WTC11 (cell line): ENCODE results near the gene TMPRSS11B. TPM values are rescaled to one million over a fixed set of nuclear protein-coding genes. Genes with fewer than 3 reads are reported as not detected.
A peak's percentile ranks its signal among the peaks of the same experiment; 100 is the strongest.

Source experiments
- ATAC-seq: fragments of 200-7000 bp; cut with Tn5 transposase; 2 replicates; pipeline ENCODE4 v1.10.0; 2021; ENCODE audit warnings: mild to moderate bottlenecking, moderate library complexity
- CTCF ChIA-PET: fragments of 300-600 bp; sonication (Branson Sonifier 250); formaldehyde crosslinking; loops from one replicate; lab custom pipeline; 2021; ENCODE audit warnings: antibody characterized with exemption; lab: Charles Lee
- POLR2A ChIA-PET: fragments of 350-600 bp; sonication (Branson Sonifier 250); formaldehyde crosslinking; loops from one replicate; lab custom pipeline; 2021; ENCODE audit warnings: antibody characterized with exemption; lab: Charles Lee
- DNase-seq: peaks from one replicate; pipeline ENCODE4 v3.0.0; 2021; ENCODE audit warnings: low spot score
- H3K27ac Mint-ChIP-seq: 2 replicates; pipeline ENCODE4 v1.8.0; 2021; ENCODE audit warnings: mixed read lengths
- H3K27me3 Mint-ChIP-seq: 2 replicates; pipeline ENCODE4 v1.8.0; 2021; ENCODE audit warnings: low read depth, mild to moderate bottlenecking, moderate library complexity, mixed read lengths
- H3K36me3 Mint-ChIP-seq: 2 replicates; pipeline ENCODE4 v1.8.0; 2021; ENCODE audit warnings: mixed read lengths
- H3K4me1 Mint-ChIP-seq: 2 replicates; pipeline ENCODE4 v1.8.0; 2022; ENCODE audit warnings: mixed read lengths
- H3K4me3 Mint-ChIP-seq: 2 replicates; pipeline ENCODE4 v1.8.0; 2021; ENCODE audit warnings: mild to moderate bottlenecking, moderate library complexity, mixed read lengths
- H3K9me3 Mint-ChIP-seq: 2 replicates; pipeline ENCODE4 v1.8.0; 2021; ENCODE audit warnings: mixed read lengths
- CBFB ChIP-seq: sonication (generic); formaldehyde crosslinking; IDR thresholded peaks from 2 replicates; pipeline ENCODE4 v1.8.1; 2022; ENCODE audit warnings: mild to moderate bottlenecking, low read depth, missing genetic modification reagents
- CREM ChIP-seq: sonication (generic); formaldehyde crosslinking; IDR thresholded peaks from 2 replicates; pipeline ENCODE4 v1.8.1; 2022; ENCODE audit warnings: mild to moderate bottlenecking, missing genetic modification reagents, moderate library complexity
- ELF4 ChIP-seq: sonication (generic); formaldehyde crosslinking; IDR thresholded peaks from 2 replicates; pipeline ENCODE4 v1.8.1; 2022; ENCODE audit warnings: low read depth, mild to moderate bottlenecking, moderate library complexity, missing genetic modification reagents
- HMGXB4 ChIP-seq: sonication (generic); formaldehyde crosslinking; IDR thresholded peaks from 2 replicates; pipeline ENCODE4 v1.8.1; 2023; ENCODE audit warnings: mild to moderate bottlenecking, moderate library complexity, missing genetic modification reagents
- JAZF1 ChIP-seq: fragments of 250-450 bp; sonication (Bioruptor Pico); IDR thresholded peaks from 2 replicates; pipeline ENCODE4 v1.9.0; 2021; ENCODE audit warnings: moderate library complexity, mild to moderate bottlenecking, inconsistent platforms
- KAT7 ChIP-seq: sonication (generic); formaldehyde crosslinking; IDR thresholded peaks from 2 replicates; pipeline ENCODE4 v1.8.1; 2023; ENCODE audit warnings: missing genetic modification reagents, mild to moderate bottlenecking, borderline replicate concordance
- MAX ChIP-seq: sonication (generic); formaldehyde crosslinking; IDR thresholded peaks from 2 replicates; pipeline ENCODE4 v1.8.0; 2022; ENCODE audit warnings: mild to moderate bottlenecking, missing genetic modification reagents
- PRDM15 ChIP-seq: sonication (generic); formaldehyde crosslinking; IDR thresholded peaks from 2 replicates; pipeline ENCODE4 v1.8.0; 2022; ENCODE audit warnings: missing genetic modification reagents
- TCF7 ChIP-seq: sonication (generic); formaldehyde crosslinking; IDR thresholded peaks from 2 replicates; pipeline ENCODE4 v1.8.0; 2022; ENCODE audit warnings: mild to moderate bottlenecking, low read depth, missing genetic modification reagents, moderate library complexity
- USF2 ChIP-seq: sonication (generic); formaldehyde crosslinking; IDR thresholded peaks from 2 replicates; pipeline ENCODE4 v1.8.1; 2023; ENCODE audit warnings: mild to moderate bottlenecking, missing genetic modification reagents, moderate library complexity
- ZNF396 ChIP-seq: fragments of 250-450 bp; sonication (Bioruptor Pico); IDR thresholded peaks from 2 replicates; pipeline ENCODE4 v1.8.0; 2021; ENCODE audit warnings: mild to moderate bottlenecking, moderate library complexity, borderline replicate concordance
- ZNF512 ChIP-seq: sonication (generic); formaldehyde crosslinking; IDR thresholded peaks from 2 replicates; pipeline ENCODE4 v1.8.1; 2022; ENCODE audit warnings: missing genetic modification reagents, borderline replicate concordance
- total RNA-seq: library from RNA; stranded (reverse); gene quantifications from 3 replicates; pipeline ENCODE4 v1.2.3, GENCODE V29; 2021

TMPRSS11B gene
- total RNA-seq, 1 experiment from 2014 or later = not detected

- Mint-ChIP-seq H3K9me3 (peaks cover 12% of the 10 kb centered on the region; the same call in 1 of the 2 replicates), H3K4me1 (peaks cover 8% of the 10 kb centered on the region), H3K27ac (no peak overlapping the region), H3K36me3 (no peaks in the 10 kb centered on the region), H3K27me3 (no peaks in the 10 kb centered on the region; the same call in 1 of the 2 replicates), H3K4me3 (no peak overlapping the region)
- ChIA-PET CTCF (no interaction called here), POLR2A (no interaction called here)
- DNase-seq = no peak
- TF ChIP-seq MAX (CRISPR knock-in tag) = no peak
- TF ChIP-seq CBFB (CRISPR knock-in tag) = no peak
- TF ChIP-seq ELF4 (CRISPR knock-in tag) = no peak
- no peak for TF ChIP-seq ZNF396 (CRISPR knock-in tag)
- no peak for ATAC-seq
These were observed 12.2 kb upstream of the TMPRSS11B start for GRCh38 chr4:68257719-68258118.

GRCh38 chr4:68256284-68256683, 10.8 kb upstream of the TMPRSS11B start:
- Mint-ChIP-seq H3K9me3 (peaks cover under 1% of the 10 kb centered on the region; the same call in 1 of the 2 replicates), H3K27ac (no peak overlapping the region), H3K27me3 (no peaks in the 10 kb centered on the region; the same call in 1 of the 2 replicates), H3K4me3 (no peak overlapping the region), H3K4me1 (peaks cover 8% of the 10 kb centered on the region), H3K36me3 (no peaks in the 10 kb centered on the region)
- ChIA-PET POLR2A (interaction anchor here (0.7 kb wide), 1 partner anchor 1036 kb away, joined by 3 read pairs; no protein-coding TSS in a partner anchor), CTCF (interaction anchor here (0.8 to 1.0 kb wide), 2 partner anchors 119 to 407 kb away, joined by 3 read pairs; no protein-coding TSS in a partner anchor)
- DNase-seq (no peak), ATAC-seq (peak; percentile 16; the same call in 1 of the 2 replicates)
- no peak for TF ChIP-seq USF2 (CRISPR knock-in tag)
- no peak for TF ChIP-seq PRDM15 (CRISPR knock-in tag)
- no peak for TF ChIP-seq JAZF1 (CRISPR knock-in tag)
- no peak for TF ChIP-seq KAT7 (CRISPR knock-in tag)
- TF ChIP-seq ZNF512 = no peak
- TF ChIP-seq ZNF396 (CRISPR knock-in tag) = no peak
- TF ChIP-seq CREM = no peak
- no peak for TF ChIP-seq HMGXB4 (CRISPR knock-in tag)
- no peak for TF ChIP-seq TCF7 (CRISPR knock-in tag)
